K562 (cell line): ENCODE data around the gene MOXD1. TPM values are rescaled to one million over a fixed set of nuclear protein-coding genes. Genes with fewer than 3 reads are reported as not detected.

ENCODE experiments used
- ATAC-seq: fragments of 200-7000 bp; cut with Tn5 transposase; 3 replicates; pipeline ENCODE4 v1.9.1; 2020; ENCODE audit warnings: moderate library complexity
- BruUV-seq: library from RNA; stranded (reverse); fragments of 400-500 nt; replicated peaks from 2 replicates; lab custom pipeline; 2021; lab: Mats Ljungman, UMichigan
- CTCF ChIA-PET: fragments of 300-600 bp; formaldehyde crosslinking; extraction: SDS; loops from one replicate; lab custom pipeline; 2021; ENCODE audit warnings: low intra/inter-chr PET ratio; lab: Yijun Ruan, JAX
- POLR2A ChIA-PET: fragments of 300-600, 350-650 bp; sonication (Branson Sonifier 250); formaldehyde crosslinking; extraction: SDS; loops from one replicate; lab custom pipeline; 2021; ENCODE audit warnings: antibody characterized with exemption, inconsistent platforms; lab: Yijun Ruan, JAX
- DNase-seq, 4 experiments: peaks; one replicate each; pipeline versions ENCODE4 v3.0.0 to v3.0.0-alpha.2; 2011 to 2018; ENCODE audit warnings: low spot score in 3 of 4, mixed read lengths in 3 of 4; ENCODE audit errors: extremely low read depth in 1 of 4
- FAIRE-seq: peaks from 2 replicates; lab custom pipeline; 2011; peaks lifted over from hg19 to GRCh38; lab: Jason Lieb, UNC
- H2AFZ ChIP-seq: 2 replicates; pipeline ENCODE4 v1.6.0; 2011; ENCODE audit warnings: low read depth, low read length, control low read depth, inconsistent platforms
- H3K27ac ChIP-seq: fragments of 200-600 bp; 3 replicates; pipeline ENCODE4 v1.8.0; 2011; ENCODE audit warnings: low read depth, mild to moderate bottlenecking, control low read depth, inconsistent platforms, low read length, moderate library complexity, mixed read lengths; ENCODE audit errors: extremely low read depth
- H3K27me3 ChIP-seq, 2 experiments: fragments of 300-600 bp in 1 of 2; 2 replicates in 1 of 2; 3 replicates in 1 of 2; pipeline versions ENCODE4 v1.6.0 to v1.8.0; 2011; ENCODE audit warnings: inconsistent platforms in 2 of 2, low read length in 2 of 2, mild to moderate bottlenecking in 1 of 2, mixed read lengths in 1 of 2, moderate library complexity in 1 of 2; ENCODE audit not compliant: control insufficient read depth in 2 of 2, insufficient read depth in 2 of 2
- H3K36me3 ChIP-seq: fragments of 300-600 bp; 3 replicates; pipeline ENCODE4 v1.8.0; 2011; ENCODE audit warnings: mild to moderate bottlenecking, low read length, inconsistent platforms; ENCODE audit not compliant: control insufficient read depth, insufficient read depth
- H3K4me1 ChIP-seq, 2 experiments: fragments of 200-600 bp in 1 of 2; replicated peaks in 1 of 2; 2 replicates in 1 of 2; 3 replicates in 1 of 2; pipeline versions ENCODE4 v1.5.1 to v1.8.0; 2011; ENCODE audit warnings: inconsistent platforms in 2 of 2, low read length in 2 of 2, mild to moderate bottlenecking in 1 of 2, mixed read lengths in 1 of 2, moderate library complexity in 1 of 2; ENCODE audit not compliant: control insufficient read depth in 2 of 2, insufficient read depth in 2 of 2
- H3K4me2 ChIP-seq: 2 replicates; pipeline ENCODE4 v1.6.1; 2011; ENCODE audit warnings: low read length, control low read depth, inconsistent platforms, mixed read lengths; ENCODE audit not compliant: insufficient read depth
- H3K4me3 ChIP-seq: fragments of 200-600 bp; sonication (generic), shearing (Covaris generic); 2 replicates; pipeline ENCODE4 v1.5.1; 2016; ENCODE audit warnings: control low read depth, inconsistent platforms
- H3K79me2 ChIP-seq: fragments of 200-600 bp; 3 replicates; pipeline ENCODE4 v1.8.0; 2011; ENCODE audit warnings: low read length, inconsistent platforms; ENCODE audit not compliant: control insufficient read depth, insufficient read depth
- H3K9ac ChIP-seq, 2 experiments: 2 replicates each; pipeline versions ENCODE4 v1.6.0 to v1.6.1; 2011; ENCODE audit warnings: low read depth in 2 of 2, low read length in 2 of 2, control low read depth in 1 of 2, inconsistent platforms in 1 of 2, mild to moderate bottlenecking in 1 of 2, mixed read lengths in 1 of 2; ENCODE audit not compliant: insufficient read depth in 1 of 2
- H3K9me1 ChIP-seq: one replicate; pipeline ENCODE4 v1.6.0; 2011; ENCODE audit warnings: inconsistent platforms, mild to moderate bottlenecking, low read length, moderate library complexity; ENCODE audit not compliant: control insufficient read depth, insufficient read depth
- H3K9me3 ChIP-seq: replicated peaks from 2 replicates; pipeline ENCODE4 v1.5.1; 2011; ENCODE audit warnings: low read depth, low read length, inconsistent platforms; ENCODE audit not compliant: control insufficient read depth, insufficient read depth
- H4K20me1 ChIP-seq: replicated peaks from 2 replicates; pipeline ENCODE4 v1.6.1; 2011; ENCODE audit warnings: low read length, inconsistent platforms, mixed read lengths; ENCODE audit not compliant: control insufficient read depth, insufficient read depth
- FOXK2 ChIP-seq, 2 experiments: fragments of 450-650 bp; IDR thresholded peaks in 1 of 2; conservative IDR thresholded peaks in 1 of 2; 2 replicates each; pipeline ENCODE4 v1.6.1; 2016; ENCODE audit warnings: low read depth in 2 of 2, mild to moderate bottlenecking in 1 of 2
- GATAD2A ChIP-seq: fragments of 450-650 bp; IDR thresholded peaks from 2 replicates; pipeline ENCODE4 v1.6.1; 2017
- HMGXB4 ChIP-seq: sonication (generic); formaldehyde crosslinking; IDR thresholded peaks from 2 replicates; pipeline ENCODE4 v1.8.1; 2023; ENCODE audit warnings: mild to moderate bottlenecking, missing genetic modification reagents
- MECOM ChIP-seq: fragments of 250-450 bp; sonication (Bioruptor Pico); IDR thresholded peaks from 2 replicates; pipeline ENCODE4 v1.8.0; 2022; ENCODE audit warnings: inconsistent platforms
- MTA1 ChIP-seq: fragments of 450-650 bp; IDR thresholded peaks from 2 replicates; pipeline ENCODE4 v1.6.1; 2017; ENCODE audit warnings: borderline replicate concordance
- MYNN ChIP-seq, 2 experiments: sonication (generic); formaldehyde crosslinking in 1 of 2; IDR thresholded peaks; 2 replicates each; pipeline versions ENCODE4 v1.5.0 to v1.6.1; 2016 to 2020; ENCODE audit warnings: antibody characterized with exemption in 1 of 2, missing genetic modification reagents in 1 of 2
- NCOA6 ChIP-seq: fragments of 450-650 bp; IDR thresholded peaks from 2 replicates; pipeline ENCODE4 v1.6.1; 2017; ENCODE audit warnings: mild to moderate bottlenecking
- NR3C1 ChIP-seq: sonication (generic); formaldehyde crosslinking; IDR thresholded peaks from 2 replicates; pipeline ENCODE4 v1.8.1; 2022; ENCODE audit warnings: missing genetic modification reagents
- NUFIP1 ChIP-seq: fragments of 450-650 bp; IDR thresholded peaks from 2 replicates; pipeline ENCODE4 v1.6.1; 2018; ENCODE audit not compliant: partially characterized antibody
- SIX5 ChIP-seq, 2 experiments: IDR thresholded peaks; 2 replicates each; pipeline ENCODE4 v1.6.1; 2011; ENCODE audit warnings: low read length in 2 of 2, borderline replicate concordance in 1 of 2, low read depth in 1 of 2, mild to moderate bottlenecking in 1 of 2, moderate library complexity in 1 of 2; ENCODE audit not compliant: insufficient read depth in 1 of 2
- TGIF2 ChIP-seq: sonication (generic); formaldehyde crosslinking; IDR thresholded peaks from 2 replicates; pipeline ENCODE4 v1.8.1; 2022; ENCODE audit warnings: mild to moderate bottlenecking, missing genetic modification reagents, moderate library complexity
- TRIM28 ChIP-seq: fragments of 450-650 bp; IDR thresholded peaks from 2 replicates; pipeline ENCODE4 v1.6.1; 2017
- ZNF589 ChIP-seq: fragments of 200-800 bp; sonication (Bioruptor generic); IDR thresholded peaks from 2 replicates; pipeline ENCODE4 v1.6.1; 2016; ENCODE audit warnings: low read depth, missing genetic modification characterization, missing compliant biosample characterization
- WGBS: fragments of 100-300 bp; shearing (Covaris generic); methylation state at CpG from one replicate; pipeline ENCODE4 v1.1.6; 2016; ENCODE audit warnings: low coverage, mixed read lengths; ENCODE audit not compliant: insufficient coverage; ENCODE audit errors: missing lambda C conversion rate; 5-methylcytosine and 5-hydroxymethylcytosine counted together
- in situ Hi-C: fragments of 300-500 bp; cut with MboI; formaldehyde crosslinking; loops from 4 replicates; pipeline ENCODE4 v1.15.0; 2018; ENCODE audit warnings: inconsistent platforms, mixed read lengths
- intact Hi-C: fragments of 100-400 bp; cut with micrococcal nuclease; formaldehyde crosslinking; loops from 2 replicates; pipeline ENCODE4 v1.14.2; 2022
- polyA plus RNA-seq, 8 experiments: library from polyadenylated mRNA; depleted of rRNA in 4 of 8; stranded (reverse) in 5 of 8; unstranded in 3 of 8; fragments of >200 nt; fragmentation: Nextera tagmentation in 2 of 8; fragmentation: Illumina TruSeq in 1 of 8; extraction: Ambion mirVana in 2 of 8; extraction: Trizol in 1 of 8; gene quantifications; 2 replicates each; pipeline versions ENCODE4 v1.2.1 to v1.2.3, GENCODE V29; 2011 to 2014; ENCODE audit warnings: inconsistent platforms in 1 of 8, missing spikeins in 1 of 8
- total RNA-seq, 7 experiments: library from RNA; depleted of rRNA in 6 of 7; stranded (reverse); fragments of >200 nt in 6 of 7; fragmentation: Illumina TruSeq in 2 of 7; extraction: Trizol in 2 of 7; gene quantifications; 2 replicates each; pipeline versions ENCODE4 v1.2.1 to v1.2.3, GENCODE V29; 2011 to 2021; ENCODE audit warnings: low replicate concordance in 1 of 7

Gene MOXD1
- total and polyA plus RNA-seq, 9 of the 15 experiments (the other 6 are each of a cell fraction or from before 2014, with no cell fraction given), result not detected

GRCh38 chr6:132359886-132360285 is 41.4 kb downstream of the MOXD1 start:
- Histone ChIP-seq H2AFZ (no peak overlapping the region), H3K9ac (no peak overlapping the region), H3K4me2 (no peak overlapping the region), H3K27ac (no peak overlapping the region), H3K9me3 (no peaks in the 10 kb centered on the region), H3K4me1 (no peaks in the 10 kb centered on the region; a peak in 1 of 5 replicates), H3K9me1 (no peaks in the 10 kb centered on the region), H3K4me3 (no peak overlapping the region), H3K36me3 (no peaks in the 10 kb centered on the region)
- 0% methylated on average over 2 of the region's 2 CpGs for WGBS
- in situ Hi-C loops (no loop called here), intact Hi-C loops (no loop called here)
- ATAC-seq (no peak), FAIRE-seq (no peak)
- CTCF ChIA-PET, result no interaction called here
- BruUV-seq, result no TSS peak
- TF ChIP-seq GATAD2A (no peak), TRIM28 (no peak), NCOA6 (no peak), FOXK2 (conservative IDR thresholded peaks at IDR 0.05 in 1 of 2, IDR thresholded peaks at IDR 0.05 in 1 of 2; ENCODE audit: low read depth in 2 of 2) (no peak), MTA1 (no peak), TGIF2 (CRISPR knock-in tag) (no peak), ZNF589 (CRISPR knock-in tag) (no peak), MYNN (IDR thresholded peaks at IDR 0.05) (no peak), MYNN (CRISPR knock-in tag; IDR thresholded peaks at IDR 0.05) (no peak)
- TF ChIP-seq, all 486 proteins: peak for 0
- Histone ChIP-seq H3K27me3 (no peaks in the 10 kb centered on the region), H3K79me2 (no peaks in the 10 kb centered on the region), H4K20me1 (no peaks in the 10 kb centered on the region)
- no peak for DNase-seq
- POLR2A ChIA-PET, result no interaction called here

DNA sequence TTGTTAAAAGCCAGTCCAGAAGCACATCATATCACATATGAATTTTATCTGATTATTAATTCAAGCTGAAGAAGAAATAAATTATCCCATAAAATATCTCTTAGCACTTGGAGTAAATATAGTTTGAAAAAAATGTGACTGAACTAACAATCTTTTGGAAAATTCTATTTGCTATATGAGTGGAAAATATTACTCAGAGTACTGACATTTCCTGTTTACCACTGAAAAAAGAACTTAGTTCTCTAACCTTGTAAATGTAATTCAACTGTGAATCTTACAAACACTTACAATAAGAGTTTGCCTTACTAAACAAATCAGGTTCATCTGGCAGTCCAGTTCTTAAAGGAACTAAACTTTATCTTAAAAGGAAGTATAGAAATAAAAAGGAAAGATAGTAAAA is 44.2 kb downstream of the MOXD1 start:
- no peak overlapping the region for H3K4me3 ChIP-seq
- no peaks in the 10 kb centered on the region for H3K9me1 ChIP-seq
- no peak overlapping the region for H3K9ac ChIP-seq
- no peak overlapping the region for H3K27ac ChIP-seq
- ChIA-PET CTCF (no interaction called here), POLR2A (no interaction called here)
- no peak for FAIRE-seq
- TF ChIP-seq HMGXB4 (CRISPR knock-in tag), result no peak
- no peak for TF ChIP-seq MECOM (CRISPR knock-in tag)
- TF ChIP-seq SIX5 (IDR thresholded peaks at IDR 0.05; ENCODE audit: borderline replicate concordance in 1 of 2, insufficient read depth in 1 of 2, low read depth in 1 of 2, low read length in 2 of 2), result no peak
- no peak for TF ChIP-seq NUFIP1
- no peak for TF ChIP-seq NR3C1
- no peak overlapping the region for H2AFZ ChIP-seq
- no peaks in the 10 kb centered on the region for H3K27me3 ChIP-seq
- intact Hi-C loops, result no loop called here
- DNase-seq, result no peak
- BruUV-seq, result no TSS peak
- no peak for ATAC-seq
- H3K36me3 ChIP-seq, result no peaks in the 10 kb centered on the region
- no peaks in the 10 kb centered on the region for H3K9me3 ChIP-seq
- H3K4me2 ChIP-seq, result no peak overlapping the region
- no peaks in the 10 kb centered on the region for H3K79me2 ChIP-seq
- no peaks in the 10 kb centered on the region; a peak in 1 of 5 replicates for H3K4me1 ChIP-seq
- in situ Hi-C loops, result no loop called here
- H4K20me1 ChIP-seq, result no peaks in the 10 kb centered on the region
